ENCODE data around the gene DDIT4. TPM values are rescaled to one million over a fixed set of nuclear protein-coding genes. Genes with fewer than 3 reads are reported as not detected.

The DDIT4 gene
- total and polyA plus RNA-seq, 2 of the 4 experiments (the other 2 are of a cell fraction): 59.6 to 108 TPM

- ChIA-PET CTCF (no interaction called here), POLR2A (ENCODE audit: unreplicated experiment) (no interaction called here)
- H2BK20ac ChIP-seq (ENCODE audit: low read depth, low read length): no peak overlapping the region
- TF ChIP-seq CEBPB (IDR thresholded peaks at IDR 0.05; ENCODE audit: low read depth, low read length) (0 out of 2 replicates have a peak, but pooled peaks have one; percentile 5), NFE2L2 (IDR thresholded peaks at IDR 0.05; ENCODE audit: low read depth, low read length) (no peak)
- peak overlapping the region; percentile 67 for H2AK5ac ChIP-seq (ENCODE audit: low read depth, low read length)
- no peaks in the 10 kb centered on the region for H3K9me3 ChIP-seq (ENCODE audit: control insufficient read depth, insufficient read depth, low read length)
- H3K4me3 ChIP-seq (ENCODE audit: insufficient read depth, low read depth, low read length): no peak overlapping the region
- H3K27me3 ChIP-seq (ENCODE audit: control insufficient read depth, insufficient read depth, low read length): no peaks in the 10 kb centered on the region
- H3K4me2 ChIP-seq (ENCODE audit: low read depth, low read length): no peak overlapping the region
- no peak overlapping the region for H2AK9ac ChIP-seq (replicated peaks; ENCODE audit: low read depth, low read length, poor library complexity)
- BruUV-seq (replicated peaks): no TSS peak
- H2BK15ac ChIP-seq (ENCODE audit: low read depth, low read length): no peak overlapping the region; the same call in 2 of the 3 replicates
- H4K5ac ChIP-seq (ENCODE audit: low read depth, low read length): no peak overlapping the region
- in situ Hi-C loops (cut with MboI; ENCODE audit: low sequenced_read_pairs) (no loop called here), dilution Hi-C loops (cut with HindIII; ENCODE audit: low sequenced_read_pairs, unreplicated experiment) (no loop called here), intact Hi-C loops (cut with micrococcal nuclease) (no loop called here)
- H3K27ac ChIP-seq (ENCODE audit: insufficient read depth, low read length): no peak overlapping the region
- WGBS, 2 experiments (ENCODE audit: extremely low coverage in 2 of 2, insufficient read length in 1 of 2): no CpG with 5 or more reads among the region's 4 CpGs
- no peak overlapping the region for H4K91ac ChIP-seq (ENCODE audit: insufficient read depth, low read depth, low read length)
- no peak overlapping the region for H2BK5ac ChIP-seq (ENCODE audit: low read depth, low read length, poor library complexity, severe bottlenecking)
- peak overlapping the region in 1 of 2 experiments; percentile 22; a peak in 2 of 4 replicates for H4K8ac ChIP-seq (ENCODE audit: low read depth in 2 of 2, low read length in 2 of 2)
- ATAC-seq (ENCODE audit: low read depth) (no peak), DNase-seq (peak; percentile 46)
- peak overlapping the region; percentile 9 for H2AFZ ChIP-seq (replicated peaks; ENCODE audit: low read length, poor library complexity)
- 0 out of 2 replicates have a peak overlapping the region, but pooled peaks have one; percentile 44 for H2BK120ac ChIP-seq (ENCODE audit: low read depth, low read length)
- H3K9me1 ChIP-seq (ENCODE audit: insufficient read depth, low read length): peaks cover 18% of the 10 kb centered on the region
- H3K23ac ChIP-seq (ENCODE audit: low read depth, low read length): no peak overlapping the region
- H4K20me1 ChIP-seq (ENCODE audit: insufficient read depth, low read length): no peaks in the 10 kb centered on the region
- H3K79me1 ChIP-seq (ENCODE audit: low read depth in 1 of 2, low read length in 2 of 2): no peaks in the 10 kb centered on the region
- no peak overlapping the region for H3K9ac ChIP-seq (ENCODE audit: low read depth, low read length)
- 0 out of 2 replicates have a peak overlapping the region, but pooled peaks have one; percentile 4 for H3K14ac ChIP-seq (replicated peaks; ENCODE audit: low read depth, low read length)
- no peaks in the 10 kb centered on the region for H3K36me3 ChIP-seq (ENCODE audit: control insufficient read depth, insufficient read depth, low read length)
- H3K56ac ChIP-seq (ENCODE audit: extremely low read depth, insufficient read depth, low read length): no peak overlapping the region
- H3K18ac ChIP-seq (ENCODE audit: low read depth, low read length): no peak overlapping the region
- peaks cover 19% of the 10 kb centered on the region for H3K4me1 ChIP-seq (ENCODE audit: control insufficient read depth, insufficient read depth, low read length)
- no peak overlapping the region; the same call in none of the 2 replicates for H3K4ac ChIP-seq (ENCODE audit: low read depth, low read length)
Observed at GRCh38 chr10:72310636-72311035, 36.9 kb downstream of the DDIT4 start.
